GM23338 (cell line): Measurements from ENCODE around the gene GIGYF1.

Source experiments
- CREB1 ChIP-seq: fragments of 250-450 bp; sonication (Bioruptor Pico); IDR thresholded peaks from 2 replicates; pipeline ENCODE4 v1.5.0; 2020; ENCODE audit warnings: low read depth, mild to moderate bottlenecking, moderate library complexity
- EZH2 ChIP-seq: fragments of 200-600 bp; sonication (generic); IDR thresholded peaks from one replicate; pipeline ENCODE4 v1.8.0; 2017; ENCODE audit warnings: antibody characterized with exemption, mild to moderate bottlenecking, low read depth; ENCODE audit not compliant: unreplicated experiment
- EZH2phosphoT487 ChIP-seq: fragments of 200-600 bp; sonication (generic); IDR thresholded peaks from one replicate; pipeline ENCODE4 v1.8.1; 2018; ENCODE audit warnings: antibody characterized with exemption; ENCODE audit not compliant: unreplicated experiment
- JUNB ChIP-seq: IDR thresholded peaks from one replicate; pipeline ENCODE4 v1.6.1; 2016; ENCODE audit warnings: antibody characterized with exemption; ENCODE audit not compliant: unreplicated experiment
- POLR2AphosphoS5 ChIP-seq: IDR thresholded peaks from 2 replicates; pipeline ENCODE4 v1.6.1; 2016; ENCODE audit warnings: antibody characterized with exemption, low read depth
- ZNF114 ChIP-seq: fragments of 250-450 bp; sonication (Bioruptor Pico); IDR thresholded peaks from 2 replicates; pipeline ENCODE4 v1.5.0; 2020; ENCODE audit warnings: mild to moderate bottlenecking, moderate library complexity
- ZNF331 ChIP-seq: fragments of 250-450 bp; sonication (Bioruptor Pico); IDR thresholded peaks from 2 replicates; pipeline ENCODE4 v1.5.0; 2020; ENCODE audit warnings: low read depth, mild to moderate bottlenecking, moderate library complexity
- TF ChIP-seq, protein P1 (sequence below): IDR thresholded peaks from 2 replicates; pipeline ENCODE4 v1.6.1; 2016; ENCODE audit warnings: antibody characterized with exemption
- TF ChIP-seq, protein P2 (sequence below), 2 experiments: fragments of 200-600 bp in 1 of 2; sonication (generic) in 1 of 2; conservative IDR thresholded peaks; 2 replicates each; pipeline versions ENCODE4 v1.5.1 to v1.6.1; 2016 to 2017; ENCODE audit warnings: antibody characterized with exemption in 2 of 2, low read depth in 2 of 2, mild to moderate bottlenecking in 2 of 2, moderate library complexity in 1 of 2
- TF ChIP-seq, protein P3 (sequence below): IDR thresholded peaks from one replicate; pipeline ENCODE4 v1.6.1; 2018; ENCODE audit warnings: antibody characterized with exemption; ENCODE audit not compliant: unreplicated experiment

DNA sequence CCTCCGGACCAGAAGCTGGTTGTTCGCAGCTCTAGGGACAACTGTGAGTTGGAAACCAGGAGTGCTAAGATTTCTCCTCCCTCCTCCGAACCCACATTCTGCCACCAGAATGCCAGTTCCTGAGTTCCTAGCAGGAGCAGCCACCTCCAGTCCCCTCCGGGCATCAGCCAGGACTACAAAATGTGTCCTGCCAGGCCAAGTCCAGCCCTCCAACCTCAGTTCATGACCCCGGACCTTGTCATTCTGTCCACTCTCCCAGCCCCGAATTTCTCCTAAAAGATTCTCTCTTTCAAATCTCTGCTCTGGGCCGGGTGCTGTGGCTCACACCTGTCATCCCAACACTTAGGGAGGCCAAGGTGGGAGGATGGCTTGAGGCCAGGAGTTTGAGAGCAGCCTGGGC, 41.7 kb upstream of the GIGYF1 start:
- TF ChIP-seq, protein P1, sequence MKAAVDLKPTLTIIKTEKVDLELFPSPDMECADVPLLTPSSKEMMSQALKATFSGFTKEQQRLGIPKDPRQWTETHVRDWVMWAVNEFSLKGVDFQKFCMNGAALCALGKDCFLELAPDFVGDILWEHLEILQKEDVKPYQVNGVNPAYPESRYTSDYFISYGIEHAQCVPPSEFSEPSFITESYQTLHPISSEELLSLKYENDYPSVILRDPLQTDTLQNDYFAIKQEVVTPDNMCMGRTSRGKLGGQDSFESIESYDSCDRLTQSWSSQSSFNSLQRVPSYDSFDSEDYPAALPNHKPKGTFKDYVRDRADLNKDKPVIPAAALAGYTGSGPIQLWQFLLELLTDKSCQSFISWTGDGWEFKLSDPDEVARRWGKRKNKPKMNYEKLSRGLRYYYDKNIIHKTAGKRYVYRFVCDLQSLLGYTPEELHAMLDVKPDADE, result no peak
- TF ChIP-seq, protein P2, sequence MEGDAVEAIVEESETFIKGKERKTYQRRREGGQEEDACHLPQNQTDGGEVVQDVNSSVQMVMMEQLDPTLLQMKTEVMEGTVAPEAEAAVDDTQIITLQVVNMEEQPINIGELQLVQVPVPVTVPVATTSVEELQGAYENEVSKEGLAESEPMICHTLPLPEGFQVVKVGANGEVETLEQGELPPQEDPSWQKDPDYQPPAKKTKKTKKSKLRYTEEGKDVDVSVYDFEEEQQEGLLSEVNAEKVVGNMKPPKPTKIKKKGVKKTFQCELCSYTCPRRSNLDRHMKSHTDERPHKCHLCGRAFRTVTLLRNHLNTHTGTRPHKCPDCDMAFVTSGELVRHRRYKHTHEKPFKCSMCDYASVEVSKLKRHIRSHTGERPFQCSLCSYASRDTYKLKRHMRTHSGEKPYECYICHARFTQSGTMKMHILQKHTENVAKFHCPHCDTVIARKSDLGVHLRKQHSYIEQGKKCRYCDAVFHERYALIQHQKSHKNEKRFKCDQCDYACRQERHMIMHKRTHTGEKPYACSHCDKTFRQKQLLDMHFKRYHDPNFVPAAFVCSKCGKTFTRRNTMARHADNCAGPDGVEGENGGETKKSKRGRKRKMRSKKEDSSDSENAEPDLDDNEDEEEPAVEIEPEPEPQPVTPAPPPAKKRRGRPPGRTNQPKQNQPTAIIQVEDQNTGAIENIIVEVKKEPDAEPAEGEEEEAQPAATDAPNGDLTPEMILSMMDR (conservative IDR thresholded peaks at IDR 0.05; ENCODE audit: low read depth in 2 of 2), result no peak
- TF ChIP-seq EZH2, result no peak
- TF ChIP-seq, protein P3, sequence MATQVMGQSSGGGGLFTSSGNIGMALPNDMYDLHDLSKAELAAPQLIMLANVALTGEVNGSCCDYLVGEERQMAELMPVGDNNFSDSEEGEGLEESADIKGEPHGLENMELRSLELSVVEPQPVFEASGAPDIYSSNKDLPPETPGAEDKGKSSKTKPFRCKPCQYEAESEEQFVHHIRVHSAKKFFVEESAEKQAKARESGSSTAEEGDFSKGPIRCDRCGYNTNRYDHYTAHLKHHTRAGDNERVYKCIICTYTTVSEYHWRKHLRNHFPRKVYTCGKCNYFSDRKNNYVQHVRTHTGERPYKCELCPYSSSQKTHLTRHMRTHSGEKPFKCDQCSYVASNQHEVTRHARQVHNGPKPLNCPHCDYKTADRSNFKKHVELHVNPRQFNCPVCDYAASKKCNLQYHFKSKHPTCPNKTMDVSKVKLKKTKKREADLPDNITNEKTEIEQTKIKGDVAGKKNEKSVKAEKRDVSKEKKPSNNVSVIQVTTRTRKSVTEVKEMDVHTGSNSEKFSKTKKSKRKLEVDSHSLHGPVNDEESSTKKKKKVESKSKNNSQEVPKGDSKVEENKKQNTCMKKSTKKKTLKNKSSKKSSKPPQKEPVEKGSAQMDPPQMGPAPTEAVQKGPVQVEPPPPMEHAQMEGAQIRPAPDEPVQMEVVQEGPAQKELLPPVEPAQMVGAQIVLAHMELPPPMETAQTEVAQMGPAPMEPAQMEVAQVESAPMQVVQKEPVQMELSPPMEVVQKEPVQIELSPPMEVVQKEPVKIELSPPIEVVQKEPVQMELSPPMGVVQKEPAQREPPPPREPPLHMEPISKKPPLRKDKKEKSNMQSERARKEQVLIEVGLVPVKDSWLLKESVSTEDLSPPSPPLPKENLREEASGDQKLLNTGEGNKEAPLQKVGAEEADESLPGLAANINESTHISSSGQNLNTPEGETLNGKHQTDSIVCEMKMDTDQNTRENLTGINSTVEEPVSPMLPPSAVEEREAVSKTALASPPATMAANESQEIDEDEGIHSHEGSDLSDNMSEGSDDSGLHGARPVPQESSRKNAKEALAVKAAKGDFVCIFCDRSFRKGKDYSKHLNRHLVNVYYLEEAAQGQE, result no peak
- no peak for TF ChIP-seq CREB1 (CRISPR knock-in tag)
- TF ChIP-seq POLR2AphosphoS5, result no peak
- TF ChIP-seq EZH2phosphoT487, result no peak
- no peak for TF ChIP-seq ZNF331 (CRISPR knock-in tag)
- no peak for TF ChIP-seq JUNB
- TF ChIP-seq ZNF114, result no peak
